NCI-H1048 (cell line): Measurements from ENCODE around the gene CFAP61.
"Not testable (repeated sequence)": the region's sequence is repeated elsewhere in the genome, so short reads cannot be mapped to it uniquely, and the experiment has no call there.

ENCODE experiments used
- DNase-seq: peaks from one replicate; lab custom pipeline; 2025; lab: John Stamatoyannopoulos, UW

Gene CFAP61

DNA sequence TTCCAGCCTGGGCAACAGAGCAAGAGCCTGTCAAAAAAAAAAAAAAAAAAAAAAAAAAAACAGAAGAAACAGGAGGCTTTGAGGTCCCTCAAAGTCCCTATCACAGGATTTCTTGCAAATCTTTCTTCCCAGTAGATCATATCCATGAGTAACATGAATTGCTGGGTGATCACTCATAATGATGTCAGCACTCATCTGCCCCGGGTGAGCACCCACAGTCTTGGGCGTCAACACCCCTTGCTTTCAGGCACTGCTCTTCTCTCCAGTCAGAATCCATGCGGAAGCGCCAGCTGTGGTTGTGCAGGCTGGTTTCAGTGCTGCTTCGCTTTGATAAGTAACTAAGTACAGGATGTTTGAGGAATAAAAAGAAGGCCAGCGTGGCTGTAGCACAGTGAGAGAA, 275.4 kb downstream of the CFAP61 start:
- DNase-seq, result no peak

DNA sequence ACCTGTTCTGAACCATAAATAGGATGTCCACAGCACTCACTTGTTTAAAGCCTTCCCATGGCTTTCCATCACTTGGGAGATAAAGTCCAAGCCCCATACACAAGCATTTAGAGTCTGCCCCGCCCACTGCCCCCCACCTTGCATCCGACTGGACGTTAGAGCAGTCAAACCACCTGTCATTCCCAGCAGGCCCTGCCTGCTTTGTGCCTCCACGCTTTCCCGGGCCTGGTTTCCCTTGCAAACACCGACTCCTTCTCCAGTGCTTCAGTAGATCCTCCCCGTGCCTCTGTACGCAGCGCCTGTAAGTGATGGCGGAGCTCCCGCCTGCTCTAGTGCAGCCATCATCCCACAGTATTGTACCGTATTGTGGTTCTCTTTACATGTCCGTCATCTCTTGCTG, 277.2 kb downstream of the CFAP61 start:
- no peak for DNase-seq

DNA sequence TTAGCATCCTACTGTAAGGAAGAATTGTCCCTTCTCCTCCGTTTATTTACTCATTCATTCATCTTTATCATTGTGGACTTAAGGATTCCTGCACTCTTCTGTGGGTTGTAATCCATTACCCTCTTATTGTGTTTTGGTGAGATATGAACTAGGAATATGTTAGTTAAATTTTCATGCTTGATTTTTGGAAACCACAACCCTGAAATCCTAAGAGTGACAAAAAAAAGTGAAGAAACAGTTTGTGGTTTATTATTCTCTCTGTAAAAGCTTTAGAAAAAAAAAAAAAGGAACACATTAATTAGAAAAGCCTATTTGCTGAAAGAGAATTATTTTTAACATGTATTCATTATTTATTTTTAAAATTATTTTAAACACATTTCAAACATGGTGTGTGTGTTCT, 278.8 kb downstream of the CFAP61 start:
- no peak for DNase-seq

DNA sequence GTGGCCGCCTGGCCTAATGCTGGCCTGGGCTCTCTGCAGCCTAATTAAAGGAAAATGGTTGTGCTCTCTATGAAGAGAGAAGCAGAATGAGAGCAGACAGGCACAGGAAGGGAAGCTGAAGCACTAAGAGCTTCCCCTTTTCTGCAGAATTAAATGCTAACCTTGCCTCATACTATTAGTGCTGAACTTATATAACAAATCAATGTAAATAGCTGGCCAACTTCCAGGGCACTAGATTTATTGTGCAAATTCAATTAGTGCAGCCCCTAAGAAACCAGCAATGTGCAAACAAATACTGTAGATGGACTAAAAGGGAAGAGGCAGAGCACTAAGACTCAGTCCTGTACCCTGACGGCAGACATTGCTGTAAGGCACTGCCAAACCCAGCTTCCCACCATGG, 279.5 kb downstream of the CFAP61 start:
- no peak for DNase-seq

DNA sequence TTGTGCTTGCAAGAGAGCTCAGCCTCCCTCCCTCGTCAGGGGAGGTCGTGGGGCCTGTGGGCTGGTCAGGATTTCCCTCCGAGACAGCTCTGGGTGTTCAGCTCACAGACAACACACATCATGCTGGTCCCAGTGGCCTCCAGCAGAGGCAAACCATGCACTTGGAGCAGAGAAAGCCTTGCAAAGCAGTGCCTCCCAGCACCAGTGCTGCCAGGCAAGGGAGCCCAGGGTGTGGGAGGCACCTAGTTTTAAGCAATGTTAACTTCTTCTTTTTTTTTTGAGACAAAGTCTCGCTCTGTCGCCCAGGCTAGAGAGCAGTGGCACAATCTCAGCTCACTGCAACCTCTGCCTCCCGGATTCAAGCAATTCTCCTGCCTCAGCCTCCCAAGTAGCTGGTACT, 281.5 kb downstream of the CFAP61 start:
- DNase-seq, result no peak

DNA sequence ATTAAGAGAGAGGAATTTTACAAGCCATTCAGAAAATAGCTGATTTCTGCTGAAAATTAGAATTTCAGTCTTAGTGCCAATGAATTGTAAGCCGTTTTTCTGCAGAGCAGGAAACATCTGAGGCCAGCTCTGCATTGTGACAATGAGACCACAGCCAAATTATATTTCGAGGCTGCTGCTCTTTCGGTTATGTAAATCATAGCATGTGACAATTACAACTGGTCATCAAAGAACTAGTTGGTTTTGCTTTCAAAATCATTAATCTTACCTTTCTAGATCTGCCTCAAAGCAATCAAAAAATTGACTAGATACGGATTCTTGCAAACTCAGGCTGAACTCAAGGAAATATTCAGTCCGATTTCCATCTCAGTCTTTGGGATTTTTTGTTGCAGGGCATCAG, 282.2 kb downstream of the CFAP61 start:
- no peak for DNase-seq

DNA sequence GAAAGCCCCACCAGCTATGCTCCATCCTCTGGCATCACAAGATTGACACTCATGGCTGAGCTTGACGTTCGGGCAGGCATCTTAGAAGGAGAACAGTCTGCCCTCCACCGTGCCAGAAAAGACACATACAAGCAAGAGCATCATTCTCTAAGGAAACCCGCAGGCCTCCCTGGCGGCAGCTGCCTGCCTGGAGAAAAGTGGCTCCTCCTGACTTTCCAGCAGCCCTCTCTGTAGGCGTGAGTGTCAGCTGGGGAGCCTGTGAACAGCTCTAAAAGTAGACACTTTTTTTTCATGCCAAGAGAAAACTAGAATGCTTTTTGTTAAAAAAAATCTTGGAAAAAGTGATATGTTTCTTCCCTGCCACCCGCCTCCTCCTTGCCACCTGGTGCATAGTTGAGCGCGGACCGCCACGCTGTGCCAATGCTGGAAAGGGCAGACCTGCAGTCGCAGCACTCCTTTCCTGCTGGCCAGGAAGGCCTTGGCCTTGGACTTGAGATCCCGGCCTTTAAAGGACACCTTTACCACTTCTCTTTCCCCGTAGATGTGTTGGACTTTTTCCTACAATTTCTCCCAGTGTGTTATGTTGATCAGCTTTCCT, 285.9 kb downstream of the CFAP61 start:
- DNase-seq, result no peak

DNA sequence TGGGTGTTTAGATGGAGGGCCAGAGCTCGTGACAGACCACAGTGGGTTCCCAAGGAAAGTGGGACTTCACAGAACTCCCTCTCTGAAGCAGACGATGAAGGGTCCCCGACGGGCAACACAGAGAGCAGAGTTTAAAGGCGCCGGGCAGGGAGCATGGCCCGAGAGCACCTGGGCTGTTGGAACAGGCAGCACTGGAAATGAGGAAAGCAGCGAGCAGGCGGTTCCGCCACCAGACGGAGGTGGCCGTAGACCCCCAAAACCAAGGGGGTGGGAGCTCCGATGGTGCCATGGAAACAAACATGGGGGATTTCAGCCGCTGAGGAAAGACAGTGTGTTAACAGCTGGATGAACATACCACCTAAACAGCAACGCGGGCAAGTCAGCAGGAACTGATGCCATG, 288.1 kb downstream of the CFAP61 start:
- no peak for DNase-seq

DNA sequence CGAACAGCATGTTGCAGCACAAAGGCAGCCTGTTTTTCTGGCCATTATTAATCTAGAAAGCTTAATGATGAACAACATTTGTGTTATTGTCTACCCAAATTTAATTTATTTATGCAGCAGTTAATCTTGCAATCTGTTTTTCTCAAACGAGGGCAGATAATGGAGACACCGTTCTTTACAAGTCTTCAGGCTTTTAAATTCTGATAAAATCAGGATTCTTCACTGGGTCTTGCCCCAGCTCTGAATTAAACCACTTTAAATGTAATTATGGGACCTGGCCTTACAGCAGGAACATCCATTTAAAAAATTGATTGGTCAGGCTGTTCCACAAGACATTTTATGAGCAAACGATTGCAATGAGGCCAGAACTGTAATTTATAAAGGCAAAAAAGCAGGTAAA, 289.0 kb downstream of the CFAP61 start:
- no peak for DNase-seq

DNA sequence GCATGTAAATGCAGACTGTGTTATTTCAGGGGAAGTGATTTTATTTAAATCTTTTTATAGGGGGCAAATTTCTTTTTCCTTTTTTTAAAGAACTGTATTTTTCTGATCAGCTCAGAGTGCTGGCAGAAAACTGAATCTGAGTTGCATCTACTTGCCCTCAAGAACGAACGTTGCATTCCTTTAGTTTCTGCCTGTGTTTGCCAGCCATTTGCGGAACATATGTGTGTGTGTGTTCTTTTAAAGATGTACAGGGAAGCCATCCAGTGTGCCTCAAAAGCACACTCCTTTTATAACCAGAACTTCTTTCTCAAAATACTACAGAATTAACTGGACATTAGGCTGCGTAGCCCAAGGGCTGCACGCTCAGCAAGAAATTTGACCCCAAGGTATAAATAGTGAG, 289.7 kb downstream of the CFAP61 start:
- DNase-seq, result no peak

DNA sequence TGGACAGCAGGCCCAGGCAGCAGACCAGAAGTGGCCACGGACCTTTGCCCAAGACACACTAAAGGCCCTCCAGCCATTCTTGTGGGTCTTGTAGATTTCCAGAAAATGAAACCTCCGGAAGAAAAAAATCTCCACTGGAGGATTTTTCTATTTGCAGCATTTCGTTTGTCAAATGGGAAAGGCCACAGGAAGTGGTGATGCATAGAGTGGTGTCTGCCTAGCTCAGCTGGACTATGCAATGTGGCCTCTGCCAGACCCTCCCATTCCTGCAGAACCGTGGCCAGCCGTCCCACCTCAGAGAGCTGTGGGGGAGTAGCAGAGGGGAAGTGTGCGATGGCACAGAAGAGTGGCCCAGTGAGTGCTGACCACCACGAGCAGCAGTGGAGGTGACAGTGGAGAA, 291.6 kb downstream of the CFAP61 start:
- no peak for DNase-seq

DNA sequence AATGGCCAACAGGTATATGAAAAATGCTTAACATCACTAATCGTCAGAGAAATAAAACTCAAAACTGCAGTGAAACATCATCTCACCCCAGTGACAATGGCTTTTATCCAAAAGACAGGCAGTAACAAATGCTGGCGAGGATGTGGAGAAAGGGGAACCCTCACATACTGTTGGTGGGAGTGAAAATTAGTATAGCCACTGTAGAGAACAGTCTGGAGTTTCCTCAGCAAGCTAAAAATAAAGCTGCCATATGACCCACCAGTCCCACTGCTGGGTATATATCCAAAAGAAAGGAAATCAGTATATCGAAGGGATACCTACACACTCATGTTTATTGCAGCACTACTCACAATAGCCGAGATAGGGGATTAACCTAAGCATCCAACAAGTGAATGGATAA, 292.1 kb downstream of the CFAP61 start:
- no peak for DNase-seq

DNA sequence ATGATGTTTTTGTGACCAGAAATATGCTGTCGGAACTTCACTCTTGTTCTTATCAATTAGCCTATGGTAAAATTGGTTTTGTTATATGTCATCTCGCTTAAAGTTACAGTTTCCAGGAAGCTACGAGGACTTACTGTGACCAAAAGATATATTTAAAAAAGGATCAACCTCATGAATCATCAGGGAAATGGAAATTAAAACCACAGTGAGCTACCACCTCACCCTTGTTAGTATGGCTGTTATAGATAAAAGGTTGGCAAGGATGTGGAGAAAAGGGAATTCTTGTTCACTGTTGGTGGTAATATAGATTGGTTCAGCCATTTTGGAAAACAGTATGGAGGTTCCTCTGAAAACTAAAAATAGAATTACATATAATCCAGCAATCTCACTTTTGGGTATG, 301.2 kb downstream of the CFAP61 start:
- no peak for DNase-seq

DNA sequence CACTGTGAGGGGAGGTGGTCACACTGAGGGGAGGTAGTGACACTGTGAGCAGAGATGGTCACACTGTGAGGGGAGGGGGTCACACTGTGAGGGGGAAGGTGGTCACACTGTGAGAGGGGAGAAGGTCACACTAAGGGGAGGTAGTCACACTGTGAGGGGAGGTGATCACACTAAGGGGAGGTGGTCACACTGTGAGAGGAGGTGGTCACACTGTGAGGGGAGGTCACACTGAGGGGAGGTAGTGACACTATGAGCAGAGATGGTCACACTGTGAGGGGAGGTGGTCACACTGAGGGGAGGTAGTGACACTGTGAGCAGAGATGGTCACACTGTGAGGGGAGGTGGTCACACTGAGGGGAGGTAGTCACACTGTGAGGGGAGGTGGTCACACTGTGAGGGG, 303.2 kb downstream of the CFAP61 start:
- DNase-seq, result not testable (repeated sequence)

DNA sequence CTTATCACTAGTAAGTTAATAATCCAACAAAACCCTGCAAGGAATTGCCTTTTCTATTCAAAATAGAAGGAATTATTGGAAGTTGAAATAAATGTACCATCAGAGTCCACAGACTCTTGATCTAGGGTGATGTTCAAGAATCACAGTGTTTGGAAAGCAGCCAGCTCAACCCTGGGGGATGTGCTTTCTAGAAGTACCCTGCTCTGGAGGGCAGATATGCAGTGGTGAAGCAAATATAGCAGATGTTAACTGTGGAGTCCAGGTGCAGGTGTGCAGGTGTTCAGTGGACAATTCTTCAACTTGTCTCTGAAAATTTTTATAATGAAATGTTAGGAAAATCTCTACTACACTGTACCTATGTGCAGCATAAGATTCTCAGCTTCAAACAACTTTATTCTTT, 306.5 kb downstream of the CFAP61 start:
- no peak for DNase-seq

DNA sequence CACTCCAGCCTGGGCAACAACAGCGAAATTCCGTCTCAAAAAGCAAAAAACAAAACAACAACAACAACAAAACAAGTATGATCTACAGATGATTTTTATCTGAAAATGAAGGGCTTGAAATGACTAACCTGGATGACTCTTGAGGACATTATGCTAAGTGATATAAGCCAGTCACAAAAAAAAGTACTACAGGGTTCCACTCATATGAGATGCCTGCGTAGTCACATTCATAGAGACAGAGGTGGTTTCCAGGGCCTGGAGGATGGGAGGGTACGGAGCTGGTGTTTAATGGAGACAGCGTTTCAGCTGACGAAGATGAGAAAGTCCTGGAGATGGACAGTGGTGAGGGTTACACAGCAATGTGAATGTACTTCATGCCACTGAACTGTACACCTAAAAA, 307.3 kb downstream of the CFAP61 start:
- DNase-seq, result no peak

DNA sequence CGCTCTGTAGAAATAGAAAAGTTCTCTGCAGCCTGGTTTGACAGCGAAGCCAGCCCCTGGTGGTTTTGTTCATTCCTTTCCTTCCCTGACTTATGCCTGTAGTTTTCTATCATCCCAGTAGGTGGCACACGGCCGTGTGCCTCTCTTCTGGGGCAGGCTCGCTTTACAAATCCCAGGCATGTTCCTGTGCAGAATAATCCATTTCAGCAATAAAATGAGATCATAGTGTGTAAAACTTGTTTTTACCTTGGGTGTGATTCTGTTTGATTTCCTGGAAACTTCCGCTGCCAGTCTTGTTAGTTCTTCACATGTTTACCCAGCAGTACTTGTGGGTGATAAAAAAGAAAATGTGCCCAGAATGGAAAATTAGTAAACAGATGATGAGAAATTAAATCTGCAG, 308.1 kb downstream of the CFAP61 start:
- peak; percentile 5 for DNase-seq

DNA sequence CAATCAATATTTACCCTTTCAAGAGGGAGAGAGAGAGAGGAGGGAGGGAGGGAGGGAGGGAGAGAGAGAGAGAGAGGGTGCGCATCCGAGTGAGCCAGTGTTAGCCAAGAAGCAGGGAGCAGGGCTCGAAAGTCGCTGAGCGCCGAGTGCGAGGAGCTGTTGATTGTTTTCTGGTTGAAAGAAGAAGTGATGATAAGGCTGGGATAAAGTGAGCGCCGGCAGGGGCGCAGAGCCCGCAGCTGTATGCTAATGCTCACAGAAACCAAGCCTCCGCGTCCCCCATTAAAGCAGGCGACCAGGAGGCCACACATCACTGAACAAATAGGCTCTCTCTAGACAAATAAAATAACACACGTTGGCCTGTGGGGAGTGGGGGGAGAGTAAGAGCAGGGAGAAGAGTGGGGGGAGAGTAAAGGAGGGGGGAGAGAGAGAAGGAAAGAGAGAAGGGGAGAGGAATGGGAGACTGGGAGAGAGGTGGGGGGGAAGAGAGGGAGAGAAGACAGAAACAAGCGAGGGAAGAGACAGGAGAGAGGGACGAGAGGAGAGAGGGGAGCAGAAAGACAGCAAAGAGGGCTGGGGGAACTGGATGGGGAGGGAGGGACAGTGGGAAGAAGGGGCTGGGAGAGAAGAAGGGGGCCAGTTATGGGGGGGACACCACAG, 310.6 kb downstream of the CFAP61 start:
- no peak for DNase-seq

DNA sequence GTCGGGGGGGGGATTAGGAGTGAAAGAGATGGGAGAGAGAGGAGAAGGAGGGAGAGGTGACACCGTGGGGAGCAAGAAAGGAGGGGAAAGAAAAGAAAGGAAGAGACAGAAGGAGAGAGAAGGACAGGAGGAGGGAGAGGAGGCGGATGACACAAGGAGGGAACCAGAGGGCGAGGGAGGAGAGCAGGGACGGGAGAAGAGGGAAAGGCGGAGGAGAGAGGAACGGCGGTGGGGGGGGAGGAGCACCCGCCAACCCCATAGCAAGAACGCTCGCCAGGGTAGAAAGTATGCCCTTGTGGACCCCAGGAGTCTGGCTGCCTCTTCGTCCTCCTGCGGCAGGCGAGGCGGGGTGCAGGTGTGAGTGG, 311.1 kb downstream of the CFAP61 start:
- no peak for DNase-seq

DNA sequence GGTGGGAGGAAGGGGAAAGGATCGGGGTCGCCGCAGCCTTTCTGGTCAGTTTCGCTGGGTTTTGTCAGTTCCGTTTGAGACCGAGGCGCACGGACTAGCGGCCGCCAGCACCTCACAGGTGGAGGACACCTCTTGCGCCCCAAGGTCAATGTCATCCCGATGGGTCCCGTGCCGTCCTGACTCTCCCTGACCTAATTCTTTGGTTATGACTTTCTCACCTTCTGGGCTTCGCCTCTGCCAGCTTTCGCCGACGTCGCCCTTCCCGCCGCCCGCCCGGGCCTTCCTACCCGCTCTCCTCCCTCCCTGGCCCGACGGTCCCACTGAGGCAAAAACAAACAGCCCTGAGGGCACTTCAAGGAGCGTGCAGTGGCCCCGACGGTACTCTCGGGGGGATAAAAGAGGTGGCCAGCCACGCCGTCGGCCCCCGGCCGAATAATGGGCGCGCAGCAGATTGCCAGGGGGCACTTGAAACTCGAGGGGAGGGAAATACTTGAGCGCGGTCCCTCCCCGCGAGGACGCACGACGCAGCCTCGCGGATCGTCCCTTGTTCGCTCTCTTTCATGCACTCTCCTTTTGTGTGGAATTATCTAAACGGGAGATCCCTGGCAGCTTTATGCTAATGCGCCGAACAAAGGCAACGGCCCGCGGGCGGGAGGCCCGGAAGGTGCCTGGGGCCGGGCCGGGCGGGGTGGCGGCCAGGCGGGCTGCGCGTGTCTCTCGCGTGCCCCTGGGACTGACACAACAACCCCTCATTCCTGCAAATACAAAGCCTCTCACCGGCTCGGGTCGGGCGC, 311.7 kb downstream of the CFAP61 start:
- no peak for DNase-seq

DNA sequence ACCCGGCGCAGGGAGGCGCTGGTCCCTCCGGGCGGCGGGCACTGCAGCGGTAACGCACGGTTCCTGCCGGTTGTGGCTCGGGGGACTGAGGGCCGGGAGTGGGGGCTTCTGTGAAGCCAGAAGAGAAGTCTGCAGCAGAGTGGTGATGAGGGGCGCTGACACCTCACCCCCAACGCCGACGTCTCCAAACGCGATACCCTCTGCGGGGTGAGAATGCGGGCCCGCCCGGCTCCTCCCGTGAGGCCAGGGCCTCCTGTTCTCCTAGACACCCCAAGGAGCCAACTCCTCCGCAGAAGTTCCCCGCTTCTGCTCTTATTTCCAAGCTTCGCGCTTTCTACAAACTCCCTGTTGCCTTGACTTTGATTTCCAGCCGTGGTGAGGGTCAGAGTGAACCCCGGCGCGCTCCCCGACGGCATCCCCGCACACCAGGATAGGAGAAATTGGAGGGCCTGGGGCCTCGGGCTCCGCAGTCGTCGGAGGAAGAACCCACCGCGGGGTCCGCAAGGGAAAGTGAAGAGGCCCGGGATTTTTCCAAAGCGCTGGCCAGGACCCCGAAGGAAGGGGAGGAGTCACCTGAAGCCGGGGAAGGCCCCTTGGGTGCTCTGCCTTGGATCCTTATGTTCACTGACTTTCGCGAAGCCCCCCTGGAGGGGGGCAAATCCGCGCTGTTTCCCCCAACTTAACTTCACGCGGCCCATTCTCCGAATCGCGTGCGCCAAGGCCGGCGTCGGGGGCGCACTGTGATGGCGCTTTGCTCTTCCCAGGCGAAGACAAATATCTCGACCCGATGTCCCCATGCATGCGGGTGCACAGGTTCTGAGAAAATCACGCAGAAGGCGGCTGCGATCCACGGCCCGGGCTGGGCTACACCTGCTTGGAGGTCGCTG, 312.5 kb downstream of the CFAP61 start:
- no peak for DNase-seq

DNA sequence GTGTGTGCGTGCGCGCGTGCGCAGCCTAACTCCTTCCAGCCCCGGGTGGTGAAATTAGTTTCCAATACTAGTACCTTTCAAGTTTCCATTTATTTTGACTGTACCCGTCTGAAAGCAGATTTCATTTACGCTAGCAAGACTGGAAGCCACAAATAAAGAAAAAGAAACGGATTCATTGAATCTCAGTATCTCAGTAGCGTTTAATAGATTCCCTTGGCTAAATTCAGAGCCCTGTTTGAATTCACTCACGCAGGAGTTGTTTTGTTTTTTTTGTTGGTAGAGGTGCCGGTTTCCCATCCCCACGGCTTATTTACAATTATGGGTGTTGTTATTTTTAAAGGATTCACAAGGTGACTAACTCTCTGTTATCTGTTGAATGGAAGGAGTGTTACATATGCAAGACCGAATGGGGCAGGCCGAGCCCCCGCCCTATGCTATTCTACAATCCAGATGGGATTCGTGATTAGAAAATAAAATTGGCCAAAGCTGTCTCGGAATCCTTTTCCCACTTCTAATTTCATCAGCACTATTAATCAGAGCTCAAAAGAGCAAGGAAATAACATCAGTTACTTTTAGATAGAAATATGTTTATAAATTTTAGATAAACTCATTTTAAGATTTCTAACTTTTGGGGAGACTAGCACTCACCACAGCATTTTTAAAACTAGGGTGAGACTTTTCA, 313.3 kb downstream of the CFAP61 start:
- no peak for DNase-seq
